GM19455 (cell line): Measurements from ENCODE around the gene USP12.

Experiments
- ATAC-seq: cut with Tn5 transposase; IDR thresholded peaks from one replicate; pipeline ENCODE4 v1.9.1; 2021; ENCODE audit not compliant: unreplicated experiment

USP12 gene

DNA sequence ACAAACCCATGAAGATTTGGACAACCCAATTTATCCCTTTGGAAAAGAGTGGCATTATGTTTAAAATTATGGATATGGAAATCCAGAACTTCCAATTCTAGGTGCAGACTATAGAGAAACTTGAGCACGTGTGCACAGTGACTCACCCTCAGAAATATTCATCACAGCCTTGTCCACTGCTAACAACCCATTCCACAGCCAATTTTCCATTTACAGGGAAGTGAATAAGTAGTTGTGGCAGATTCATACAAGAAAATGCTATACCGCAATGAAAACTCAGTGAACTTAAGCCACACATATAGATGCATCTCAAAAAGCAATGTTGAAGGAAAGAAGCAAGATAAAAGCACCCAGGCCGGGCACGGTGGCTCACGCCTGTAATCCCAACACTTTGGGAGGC is 133.3 kb downstream of the USP12 start:
- ATAC-seq = no peak

- no peak for ATAC-seq
These were observed 134.0 kb downstream of the USP12 start for GRCh38 chr13:27037571-27037970.

- ATAC-seq = no peak
These were observed 134.4 kb downstream of the USP12 start for GRCh38 chr13:27037171-27037570.

DNA sequence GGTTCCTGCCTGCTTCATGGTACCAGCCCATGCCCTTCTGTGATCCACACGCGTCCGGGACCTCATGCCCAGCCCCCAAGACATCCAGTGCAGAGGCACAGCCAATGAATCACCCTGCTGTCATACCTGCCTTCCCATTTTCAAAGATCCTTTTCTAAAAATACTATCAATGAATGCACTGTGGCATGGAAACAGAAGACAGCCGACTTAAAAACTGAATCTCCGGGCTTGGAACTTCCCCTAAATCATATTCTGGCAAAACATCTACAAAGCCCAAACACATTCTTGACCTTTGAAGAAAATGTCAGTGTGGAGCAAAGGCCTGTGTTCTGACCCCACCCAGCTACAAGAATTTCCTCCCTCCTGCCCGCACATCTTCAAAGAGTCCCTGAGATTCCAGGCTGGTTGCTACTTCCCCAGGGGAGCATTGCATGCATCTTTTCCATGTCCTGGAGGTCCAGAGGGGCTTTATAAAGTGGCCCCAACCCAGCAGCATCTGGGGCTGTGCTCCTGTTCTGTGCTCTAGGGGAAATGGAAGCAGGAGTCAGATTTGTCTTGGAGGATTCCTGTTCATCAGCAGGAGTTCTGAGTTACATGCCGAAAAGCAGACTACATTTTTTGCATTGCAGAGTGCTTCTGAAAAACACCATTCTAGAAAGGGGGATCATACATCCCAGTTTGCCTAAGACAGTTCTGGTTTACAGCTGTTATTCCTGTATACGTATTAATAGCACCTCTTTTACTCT is 135.2 kb downstream of the USP12 start:
- ATAC-seq = no peak

GRCh38 chr13:27035892-27036235 is 135.7 kb downstream of the USP12 start:
- no peak for ATAC-seq

- no peak for ATAC-seq
These were observed 136.9 kb downstream of the USP12 start for GRCh38 chr13:27034678-27035111.

- no peak for ATAC-seq
These were observed 142.7 kb downstream of the USP12 start for GRCh38 chr13:27028683-27029480.

GRCh38 chr13:27027086-27027667 is 144.4 kb downstream of the USP12 start:
- ATAC-seq = no peak

- no peak for ATAC-seq
These were observed 145.2 kb downstream of the USP12 start for GRCh38 chr13:27026396-27026795.

DNA sequence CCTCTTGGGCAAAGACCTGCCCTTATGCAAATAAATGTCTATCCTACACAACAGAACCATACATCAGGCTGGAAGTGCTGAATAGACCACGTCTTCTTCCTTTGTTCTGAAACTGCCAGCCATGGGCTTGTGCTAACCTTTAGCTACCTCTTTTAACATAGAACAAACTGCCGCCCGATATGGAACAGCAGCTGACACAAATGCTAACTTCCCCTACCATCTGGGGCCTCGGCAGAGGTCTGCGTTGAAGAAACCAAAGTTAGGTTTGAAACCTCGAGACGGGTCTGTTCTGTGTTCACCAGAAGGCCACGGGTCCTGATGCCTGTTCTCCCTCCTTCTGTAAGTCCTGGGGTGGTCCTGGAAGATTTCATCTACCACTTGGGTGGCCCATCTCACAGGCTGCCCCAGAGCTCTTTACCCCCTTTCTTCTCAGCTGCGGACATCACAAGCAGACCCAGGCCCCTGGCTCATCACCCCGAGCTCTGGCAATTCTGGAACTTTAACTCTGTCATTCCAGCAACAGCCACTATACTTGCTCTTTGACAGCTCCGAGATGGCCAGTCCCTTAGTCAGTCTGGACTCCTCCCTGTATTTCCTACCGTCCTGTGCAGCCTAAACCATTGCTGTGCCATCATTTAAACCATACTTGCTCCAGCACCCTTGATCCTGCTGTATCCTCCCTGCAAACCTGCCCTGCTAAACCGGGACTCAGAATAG is 146.7 kb downstream of the USP12 start:
- no peak for ATAC-seq

DNA sequence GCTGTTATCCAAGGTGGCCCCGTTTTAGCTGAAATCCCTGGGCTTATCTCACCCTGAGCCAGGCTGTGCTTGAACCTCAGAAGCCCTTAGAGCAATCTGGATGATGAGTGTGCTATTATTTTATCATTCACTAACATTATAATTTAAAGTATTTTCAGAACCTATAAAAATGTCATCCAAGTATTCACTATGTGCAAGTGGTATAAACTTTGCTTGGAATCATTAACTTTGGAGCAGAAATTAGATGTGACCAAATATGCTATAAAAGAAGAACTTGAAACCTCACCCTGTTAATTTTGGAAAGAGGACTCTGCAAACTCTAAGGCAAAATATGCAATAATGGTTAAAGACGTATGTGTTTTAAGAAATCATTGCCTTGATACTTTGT is 147.5 kb downstream of the USP12 start:
- no peak for ATAC-seq

- no peak for ATAC-seq
These were observed 148.1 kb downstream of the USP12 start for GRCh38 chr13:27023385-27024073.

DNA sequence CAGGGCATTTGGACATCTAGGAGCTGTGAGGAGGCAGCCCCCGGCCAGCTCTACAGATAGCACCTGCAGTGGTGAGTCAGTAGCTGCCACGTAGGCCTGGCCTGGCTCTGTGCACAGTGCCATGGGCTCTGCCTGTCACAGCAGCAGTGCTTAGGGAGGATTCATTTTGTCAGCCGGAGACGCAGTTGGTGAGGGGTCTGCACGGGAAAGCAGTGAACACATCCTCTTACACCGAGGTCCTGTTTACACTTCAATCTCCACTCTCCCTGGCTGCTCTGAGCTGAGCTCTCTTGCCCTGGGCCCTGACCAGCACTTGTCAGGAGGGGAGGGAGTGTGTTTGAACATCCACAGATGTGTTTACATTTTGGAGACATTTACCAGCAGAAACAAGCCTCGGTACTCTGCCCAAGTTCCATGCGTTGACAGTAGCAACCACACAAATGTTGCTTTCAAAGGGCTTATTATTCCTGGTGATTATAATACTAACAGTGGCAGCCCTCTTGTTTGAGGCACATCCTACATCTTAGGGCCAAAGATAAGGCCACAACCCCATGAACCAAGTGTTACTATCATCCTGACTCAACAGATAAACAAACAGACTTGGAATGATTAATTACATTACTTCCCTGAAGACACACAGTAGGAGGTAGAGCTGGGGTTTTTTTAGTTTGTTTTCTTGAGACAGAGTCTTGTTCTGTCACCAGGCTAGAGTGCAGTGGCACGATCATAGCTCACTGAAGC is 148.9 kb downstream of the USP12 start:
- ATAC-seq = no peak

DNA sequence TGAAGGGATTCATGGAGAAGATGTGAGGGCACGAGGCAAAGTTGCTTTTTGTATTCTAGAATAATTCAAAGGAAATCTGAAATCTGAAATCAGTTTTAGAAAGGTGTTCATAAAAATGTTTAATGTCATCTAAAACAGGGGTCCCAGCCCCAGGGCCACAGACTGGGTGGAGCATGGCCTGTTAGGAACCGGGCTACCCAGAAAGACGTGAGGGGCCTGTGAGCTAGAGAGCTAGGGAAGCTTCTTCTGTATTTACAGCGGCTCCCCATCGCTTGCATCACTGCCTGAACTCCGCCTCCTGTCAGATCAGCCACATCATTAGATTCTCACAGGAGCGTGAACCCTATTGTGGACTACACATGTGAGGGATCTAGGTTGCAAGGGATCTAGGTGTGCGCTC is 151.2 kb downstream of the USP12 start:
- no peak for ATAC-seq

- no peak for ATAC-seq
These were observed 152.7 kb downstream of the USP12 start for GRCh38 chr13:27018882-27019281.

- ATAC-seq = no peak
These were observed 153.2 kb downstream of the USP12 start for GRCh38 chr13:27018344-27018861.

DNA sequence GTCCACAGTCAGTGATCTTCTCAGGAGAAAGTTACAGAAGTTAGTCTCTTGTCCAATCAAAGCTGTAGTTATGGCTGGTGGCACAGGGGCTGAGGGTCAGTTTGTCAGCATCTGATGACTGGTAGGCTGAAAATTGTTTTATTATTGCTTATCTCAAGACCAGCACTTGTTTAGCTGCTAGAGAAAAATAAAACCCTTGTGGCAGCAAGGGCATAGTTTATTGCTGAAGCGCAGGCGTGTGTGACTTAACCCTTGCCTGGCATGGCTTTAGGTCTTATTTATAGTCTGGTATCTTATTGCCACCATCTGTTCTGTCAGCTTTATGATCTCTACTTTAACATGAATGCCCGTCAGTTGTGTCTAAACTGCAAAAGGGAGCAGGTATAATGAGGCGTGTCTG is 154.7 kb downstream of the USP12 start:
- ATAC-seq = no peak
